Measurements from ENCODE around the gene GLT1D1. TPM values are rescaled to one million over a fixed set of nuclear protein-coding genes. Genes with fewer than 3 reads are reported as not detected.

Gene GLT1D1
- total and polyA plus RNA-seq, 2 of the 8 experiments (the other 6 are each of a cell fraction or from before 2014, with no cell fraction given) = 1.5 to 3.6 TPM

- H3K4ac ChIP-seq (replicated peaks; ENCODE audit: insufficient read length, low read depth, low read length) = no peak overlapping the region
- no peaks in the 10 kb centered on the region for H3K23me2 ChIP-seq (ENCODE audit: low read depth, low read length)
- H3K27me3 ChIP-seq (replicated peaks in 1 of 4; ENCODE audit: control insufficient read depth in 3 of 4, extremely low read depth in 1 of 4, insufficient read depth in 3 of 4, low read length in 3 of 4) = no peaks in the 10 kb centered on the region; a peak in 1 of 7 replicates
- no peak overlapping the region for H2AFZ ChIP-seq (ENCODE audit: low read length)
- H2AK5ac ChIP-seq (ENCODE audit: low read depth, low read length) = no peak overlapping the region
- WGBS, 2 experiments (ENCODE audit: extremely low coverage in 1 of 2, insufficient coverage in 1 of 2, insufficient read length in 1 of 2, insufficient replicate concordance in 2 of 2, low coverage in 1 of 2, low lambda C conversion rate in 2 of 2, missing lambda C conversion rate in 1 of 2) = 81% methylated on average over 14 of the region's 14 CpGs; no CpG with 5 or more reads in 1 of the 2 experiments
- H3K4me1 ChIP-seq (replicated peaks in 1 of 4; ENCODE audit: control insufficient read depth in 3 of 4, insufficient read depth in 4 of 4, low read length in 3 of 4) = peaks cover 7 to 29% (median 8%) of the 10 kb centered on the region in 4 experiments; a peak in 6 of 7 replicates
- no peak overlapping the region for H3K56ac ChIP-seq (replicated peaks; ENCODE audit: insufficient read length, low read depth, low read length)
- no peak for DNase-seq (ENCODE audit: low read depth in 1 of 2, low spot score in 2 of 2)
- peak overlapping the region; percentile 62 for H4K8ac ChIP-seq (ENCODE audit: extremely low read depth, insufficient read depth, low read length)
- no peak for FAIRE-seq
- POLR2A ChIA-PET (ENCODE audit: partially characterized antibody) = no interaction called here
- H2BK12ac ChIP-seq (ENCODE audit: low read depth, low read length) = no peak overlapping the region
- H2BK20ac ChIP-seq (ENCODE audit: low read length) = no peak overlapping the region
- no peaks in the 10 kb centered on the region for H3K79me2 ChIP-seq (ENCODE audit: control insufficient read depth in 1 of 2, insufficient read depth in 2 of 2, low read length in 2 of 2)
- H3K23ac ChIP-seq (ENCODE audit: insufficient read length) = no peak overlapping the region
- no peaks in the 10 kb centered on the region; the same call in 1 of the 2 replicates for H3K79me1 ChIP-seq (ENCODE audit: low read depth, low read length)
- H2BK120ac ChIP-seq (replicated peaks; ENCODE audit: low read depth, low read length) = no peak overlapping the region
- no peak overlapping the region for H4K91ac ChIP-seq (replicated peaks; ENCODE audit: insufficient read length, low read length)
- H3K27ac ChIP-seq (ENCODE audit: low read depth, low read length) = no peak overlapping the region
- no peaks in the 10 kb centered on the region for H4K20me1 ChIP-seq (replicated peaks in 1 of 2; ENCODE audit: control insufficient read depth in 1 of 2, insufficient read depth in 2 of 2, low read length in 2 of 2)
- H3K4me3 ChIP-seq (ENCODE audit: extremely low read depth in 1 of 4, insufficient read depth in 2 of 4, low read depth in 3 of 4, low read length in 4 of 4) = no peak overlapping the region
- CTCF ChIA-PET (ENCODE audit: partially characterized antibody) = interaction anchor here (0.5 to 3.3 kb wide), 3 partner anchors 10 to 172 kb away, joined by 3 to 11 read pairs (median 3); no protein-coding TSS in a partner anchor
- H3K18ac ChIP-seq (ENCODE audit: extremely low read depth, low read length) = no peak overlapping the region
- H4K5ac ChIP-seq (ENCODE audit: insufficient read length, low read depth, low read length) = no peak overlapping the region
- 0 out of 2 replicates have a peak overlapping the region, but pooled peaks have one; percentile 61 for H2BK15ac ChIP-seq (ENCODE audit: low read length)
- no peak overlapping the region for H3K9ac ChIP-seq (replicated peaks in 1 of 4; ENCODE audit: extremely low read depth in 1 of 4, low read depth in 3 of 4, low read length in 3 of 4)
- no peak overlapping the region for H3K14ac ChIP-seq (ENCODE audit: insufficient read length)
- no peaks in the 10 kb centered on the region for H3K36me3 ChIP-seq (ENCODE audit: control insufficient read depth in 2 of 4, insufficient read depth in 4 of 4, low read length in 3 of 4)
- H3K4me2 ChIP-seq (ENCODE audit: insufficient read depth in 1 of 2, low read depth in 2 of 2, low read length in 2 of 2) = no peak overlapping the region
- no peaks in the 10 kb centered on the region for H3K9me3 ChIP-seq (ENCODE audit: insufficient read depth in 2 of 2, low read depth in 1 of 2, low read length in 1 of 2)
- H2BK5ac ChIP-seq (ENCODE audit: low read depth, low read length) = peak overlapping the region; percentile 75
- TF ChIP-seq E2F6 (IDR thresholded peaks at IDR 0.05) (no peak), GABPA (IDR thresholded peaks at IDR 0.05; ENCODE audit: borderline replicate concordance, insufficient read depth, low read length) (no peak), PHF8 (conservative IDR thresholded peaks at IDR 0.05; ENCODE audit: low read depth, low read length) (no peak), GTF2F1 (IDR thresholded peaks at IDR 0.05; ENCODE audit: borderline replicate concordance, low read depth, low read length) (no peak), POLR2AphosphoS5 (IDR thresholded peaks at IDR 0.05; ENCODE audit: low read depth, low read length) (no peak), TAF7 (optimal IDR thresholded peaks at IDR 0.05; ENCODE audit: borderline replicate concordance, low read depth, low read length) (no peak), KDM4A (IDR thresholded peaks at IDR 0.05; ENCODE audit: low read depth, low read length, severe bottlenecking) (no peak), NANOG (IDR thresholded peaks at IDR 0.05; ENCODE audit: insufficient read depth, low read depth, low read length, poor library complexity, severe bottlenecking) (no peak), CBX8 (IDR thresholded peaks at IDR 0.05; ENCODE audit: borderline replicate concordance, low read depth, low read length) (no peak), RAD21 (IDR thresholded peaks at IDR 0.05 in 1 of 2, conservative IDR thresholded peaks at IDR 0.05 in 1 of 2; ENCODE audit: low read depth in 2 of 2, low read length in 2 of 2) (no peak), CTBP2 (IDR thresholded peaks at IDR 0.05; ENCODE audit: borderline replicate concordance, insufficient read depth, insufficient read length, low read length) (no peak), SAP30 (IDR thresholded peaks at IDR 0.05; ENCODE audit: insufficient read depth, insufficient replicate concordance, low read length) (no peak)
Measured at GRCh38 chr12:128978067-128978466, 124.8 kb downstream of the GLT1D1 start.

All from H1 (cell line).